HG03439 (cell line): ENCODE results near the gene KRTAP4-5.
"Not testable (repeated sequence)": the region's sequence is repeated elsewhere in the genome, so short reads cannot be mapped to it uniquely, and the experiment has no call there.

ENCODE experiments used
- ATAC-seq: cut with Tn5 transposase; IDR thresholded peaks from one replicate; pipeline ENCODE4 v1.9.1; 2021; ENCODE audit warnings: mild to moderate bottlenecking, moderate library complexity; ENCODE audit not compliant: unreplicated experiment

Gene KRTAP4-5

GRCh38 chr17:41111151-41111885 is 38.3 kb downstream of the KRTAP4-5 start:
- no peak for ATAC-seq

GRCh38 chr17:41108728-41109386 is 40.8 kb downstream of the KRTAP4-5 start:
- not testable (repeated sequence) for ATAC-seq

GRCh38 chr17:41107941-41108450 is 41.6 kb downstream of the KRTAP4-5 start:
- no peak for ATAC-seq

- not testable (repeated sequence) for ATAC-seq
These were observed 44.3 kb downstream of the KRTAP4-5 start, which contains the start of gene KRTAP4-9 for GRCh38 chr17:41105347-41105746. TSS of gene KRTAP4-9 (plus strand) at chr17:41105389. CDS start at chr17:41105389, 0 bp downstream.

GRCh38 chr17:41104386-41105038 is 45.1 kb downstream of the KRTAP4-5 start:
- not testable (repeated sequence) for ATAC-seq

- ATAC-seq = no peak
These were observed 45.7 kb downstream of the KRTAP4-5 start for GRCh38 chr17:41103896-41104295.

GRCh38 chr17:41101586-41102259 is 47.9 kb downstream of the KRTAP4-5 start, which contains the start of gene KRTAP4-16:
TSS of gene KRTAP4-16 (minus strand) at chr17:41102209. CDS start at chr17:41102209, 0 bp downstream.
- ATAC-seq = no peak

GRCh38 chr17:41099682-41100480 is 49.7 kb downstream of the KRTAP4-5 start:
- not testable (repeated sequence) for ATAC-seq
